Testis (tissue), 3 donors: Measurements from ENCODE around the gene RABGGTA. TPM values are rescaled to one million over a fixed set of nuclear protein-coding genes. Genes with fewer than 3 reads are reported as not detected.

Source experiments
- DNase-seq: peaks from one replicate; pipeline ENCODE4 v3.0.0-alpha.2; 2019
- H3K27ac ChIP-seq, 2 donors: fragments of 200-600 bp; sonication (generic); one replicate each; pipeline ENCODE4 v1.5.1; 2019
- H3K27me3 ChIP-seq: fragments of 200-600 bp; sonication (generic); one replicate; pipeline ENCODE4 v1.5.1; 2019
- H3K36me3 ChIP-seq: fragments of 200-600 bp; sonication (generic); one replicate; pipeline ENCODE4 v1.5.1; 2017; ENCODE audit warnings: low read depth; ENCODE audit errors: missing control alignments
- H3K4me1 ChIP-seq: fragments of 200-600 bp; sonication (generic); one replicate; pipeline ENCODE4 v1.5.1; 2019
- H3K4me3 ChIP-seq, 2 donors: fragments of 200-600 bp; sonication (generic); one replicate each; pipeline ENCODE4 v1.5.1; 2017 to 2019
- H3K9me3 ChIP-seq: fragments of 200-600 bp; sonication (generic); one replicate; pipeline ENCODE4 v1.5.1; 2017
- POLR2A ChIP-seq: fragments of 450-650 bp; IDR thresholded peaks from one replicate; pipeline ENCODE4 v1.6.1; 2017; ENCODE audit warnings: antibody characterized with exemption, mild to moderate bottlenecking, moderate library complexity
- WGBS, 2 donors: methylation state at CpG; one replicate each; pipeline ENCODE4 v1.1.5; 2018; 5-methylcytosine and 5-hydroxymethylcytosine counted together
- intact Hi-C: fragments of 100-400 bp; cut with DNase I; formaldehyde crosslinking; loops from one replicate; pipeline ENCODE4 v1.15.1; 2023; ENCODE audit warnings: low total_unique reads
- polyA plus RNA-seq: library from polyadenylated mRNA; stranded (reverse); fragments of 350-450 nt; fragmentation: Illumina TruSeq; extraction: RNeasy Lipid Tissue Mini Kit (QIAGEN cat#74804); gene quantifications from one replicate; pipeline ENCODE4 v1.2.3, GENCODE V29; 2014; ENCODE audit warnings: low read depth, low replicate concordance; ENCODE audit not compliant: insufficient read depth
- total RNA-seq, 2 donors: library from RNA; depleted of rRNA; stranded (reverse); fragments of >200 nt; gene quantifications; one replicate each; pipeline ENCODE4 v1.2.3, GENCODE V29; 2016
- TF ChIP-seq, protein P1 (sequence below), 3 experiments: fragments of 450-650 bp in 2 of 3; fragments of 200-600 bp in 1 of 3; sonication (generic) in 1 of 3; IDR thresholded peaks; one replicate each; pipeline ENCODE4 v1.5.1; 2016 to 2019; ENCODE audit warnings: antibody characterized with exemption in 3 of 3, mild to moderate bottlenecking in 2 of 3, moderate library complexity in 1 of 3

RABGGTA gene
- total and polyA plus RNA-seq, 3 donors from 2014 or later = 33.5 to 90.2 (median 70.9) TPM

DNA sequence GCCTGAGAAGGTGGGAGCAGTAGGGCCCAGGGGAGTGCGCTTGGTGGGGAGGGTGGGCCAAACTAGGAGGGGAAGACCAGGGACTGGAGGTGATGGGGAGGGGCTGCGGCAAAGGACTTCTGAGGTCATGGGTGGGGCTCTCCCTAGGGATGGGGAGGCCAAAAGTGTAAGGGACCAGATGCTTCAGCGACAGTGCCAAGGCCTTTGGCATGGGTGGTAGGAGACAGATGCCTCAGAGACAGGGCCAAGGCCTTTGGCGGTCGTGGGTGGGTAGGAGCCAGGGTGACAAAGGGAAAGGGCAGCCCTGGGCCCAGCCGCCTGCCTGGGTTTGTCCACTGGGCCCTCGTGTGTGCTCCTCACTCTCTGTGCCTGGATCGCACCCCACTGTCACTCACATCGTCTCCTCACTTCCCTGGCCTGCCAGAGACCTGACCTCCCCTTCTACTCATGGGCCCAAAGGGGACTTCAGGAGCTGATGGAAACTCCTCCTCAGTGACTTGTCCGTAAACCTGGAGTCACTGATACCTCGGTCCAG lies 13.2 kb upstream of the RABGGTA start:
- no peaks in the 10 kb centered on the region for H3K27me3 ChIP-seq
- H3K4me3 ChIP-seq = no peak overlapping the region
- 80 to 85% methylated on average over 9 to 11 of the region's 11 CpGs for WGBS, 2 donors
- intact Hi-C loops = no loop called here
- H3K36me3 ChIP-seq = no peaks in the 10 kb centered on the region
- DNase-seq = no peak
- no peaks in the 10 kb centered on the region for H3K4me1 ChIP-seq
- H3K27ac ChIP-seq = no peak overlapping the region
- H3K9me3 ChIP-seq = no peaks in the 10 kb centered on the region
- TF ChIP-seq, protein P1, sequence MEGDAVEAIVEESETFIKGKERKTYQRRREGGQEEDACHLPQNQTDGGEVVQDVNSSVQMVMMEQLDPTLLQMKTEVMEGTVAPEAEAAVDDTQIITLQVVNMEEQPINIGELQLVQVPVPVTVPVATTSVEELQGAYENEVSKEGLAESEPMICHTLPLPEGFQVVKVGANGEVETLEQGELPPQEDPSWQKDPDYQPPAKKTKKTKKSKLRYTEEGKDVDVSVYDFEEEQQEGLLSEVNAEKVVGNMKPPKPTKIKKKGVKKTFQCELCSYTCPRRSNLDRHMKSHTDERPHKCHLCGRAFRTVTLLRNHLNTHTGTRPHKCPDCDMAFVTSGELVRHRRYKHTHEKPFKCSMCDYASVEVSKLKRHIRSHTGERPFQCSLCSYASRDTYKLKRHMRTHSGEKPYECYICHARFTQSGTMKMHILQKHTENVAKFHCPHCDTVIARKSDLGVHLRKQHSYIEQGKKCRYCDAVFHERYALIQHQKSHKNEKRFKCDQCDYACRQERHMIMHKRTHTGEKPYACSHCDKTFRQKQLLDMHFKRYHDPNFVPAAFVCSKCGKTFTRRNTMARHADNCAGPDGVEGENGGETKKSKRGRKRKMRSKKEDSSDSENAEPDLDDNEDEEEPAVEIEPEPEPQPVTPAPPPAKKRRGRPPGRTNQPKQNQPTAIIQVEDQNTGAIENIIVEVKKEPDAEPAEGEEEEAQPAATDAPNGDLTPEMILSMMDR (IDR thresholded peaks at IDR 0.05) = no peak
- no peak for TF ChIP-seq POLR2A

DNA sequence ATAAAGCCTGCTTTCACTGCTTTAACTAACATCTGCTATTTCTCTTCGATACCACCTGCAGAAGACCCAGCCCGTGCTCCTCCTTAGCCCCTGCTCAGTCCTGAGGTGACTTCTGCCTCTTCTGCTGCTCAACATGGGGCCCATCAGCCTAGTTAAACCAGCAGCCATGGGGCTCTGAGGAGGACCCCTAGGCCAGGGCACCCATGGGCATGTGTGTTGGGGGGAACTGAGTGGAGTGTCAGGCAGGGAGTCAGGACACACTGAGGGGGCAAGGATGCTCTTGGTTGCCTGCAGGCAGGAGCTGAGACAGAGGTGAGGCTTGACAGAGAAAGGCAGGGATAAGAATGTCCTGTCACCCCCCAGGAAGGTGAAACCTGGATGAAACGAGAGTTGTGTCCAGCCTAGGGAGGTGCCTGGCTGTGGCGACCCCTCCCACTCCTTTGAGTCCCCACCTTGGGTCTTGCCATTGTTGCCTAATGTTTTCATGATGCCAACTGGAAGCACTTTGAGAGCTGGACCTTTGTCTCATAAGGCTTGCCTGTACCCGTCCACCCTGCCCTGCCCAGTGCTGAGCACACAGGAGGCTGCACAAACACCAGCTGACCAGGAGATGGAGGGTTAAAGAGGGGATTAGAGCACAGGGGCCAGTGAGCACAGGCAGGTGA lies 12.5 kb upstream of the RABGGTA start:
- Histone ChIP-seq H3K27ac (no peak overlapping the region), H3K36me3 (no peaks in the 10 kb centered on the region), H3K27me3 (no peaks in the 10 kb centered on the region), H3K4me3 (no peak overlapping the region), H3K9me3 (no peaks in the 10 kb centered on the region), H3K4me1 (no peaks in the 10 kb centered on the region)
- WGBS, 2 donors = 89 to 92% methylated on average over 5 of the region's 5 CpGs
- DNase-seq = no peak
- intact Hi-C loops = no loop called here
- no peak for TF ChIP-seq POLR2A
- TF ChIP-seq, protein P1 (IDR thresholded peaks at IDR 0.05) = no peak

DNA sequence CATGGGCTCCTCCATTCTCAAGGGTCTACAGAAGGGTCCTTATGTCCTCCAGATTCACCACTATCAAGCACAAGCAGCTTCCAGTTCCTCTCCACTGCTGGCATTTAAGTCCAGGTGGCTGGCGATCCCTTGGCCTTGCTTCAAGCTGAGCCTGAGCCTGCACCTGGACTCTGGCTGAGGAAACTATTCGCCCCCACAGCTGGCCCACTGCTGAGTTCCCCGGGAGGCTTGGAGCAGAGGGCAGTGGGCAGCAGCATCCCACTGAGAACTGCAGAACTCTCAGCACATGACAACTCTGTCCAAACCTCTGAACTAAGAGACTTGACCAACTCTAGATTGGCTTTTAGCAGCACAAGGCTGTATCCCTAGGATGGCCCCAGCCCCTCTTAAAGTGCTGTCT lies 11.3 kb upstream of the RABGGTA start:
- no peak for TF ChIP-seq POLR2A
- TF ChIP-seq, protein P1 (IDR thresholded peaks at IDR 0.05) = no peak
- Histone ChIP-seq H3K4me1 (no peaks in the 10 kb centered on the region), H3K27ac (no peak overlapping the region), H3K4me3 (no peak overlapping the region), H3K9me3 (no peaks in the 10 kb centered on the region), H3K36me3 (no peaks in the 10 kb centered on the region), H3K27me3 (no peaks in the 10 kb centered on the region)
- WGBS, 2 donors = 73 to 83% methylated on average over 2 to 3 of the region's 3 CpGs
- no peak for DNase-seq
- intact Hi-C loops = no loop called here

DNA sequence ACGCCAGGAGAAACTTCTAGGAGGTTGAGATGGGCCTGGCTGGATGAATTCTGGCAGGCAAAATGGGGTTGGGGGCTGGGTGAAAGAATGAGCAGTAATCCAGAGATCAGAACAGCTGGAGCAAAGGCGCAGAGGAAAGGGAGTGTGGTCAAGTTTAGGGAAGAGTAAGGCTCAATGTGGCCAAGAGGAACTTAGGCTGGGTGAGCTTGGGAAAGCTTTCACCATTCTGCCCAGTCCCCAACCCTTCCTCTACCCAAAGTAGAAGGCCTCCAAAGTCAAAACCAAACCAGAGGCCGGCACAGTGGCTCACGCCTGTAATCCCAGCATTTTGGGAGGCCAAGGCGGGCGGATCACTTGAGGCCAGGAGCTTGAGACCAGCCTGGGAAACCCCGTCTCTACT lies 10.2 kb upstream of the RABGGTA start:
- no peaks in the 10 kb centered on the region for H3K27me3 ChIP-seq
- no peak overlapping the region for H3K4me3 ChIP-seq
- no peaks in the 10 kb centered on the region for H3K36me3 ChIP-seq
- intact Hi-C loops = no loop called here
- 80 to 85% methylated on average over 7 of the region's 7 CpGs for WGBS, 2 donors
- no peak for TF ChIP-seq POLR2A
- TF ChIP-seq, protein P1 (IDR thresholded peaks at IDR 0.05) = no peak
- H3K4me1 ChIP-seq = no peaks in the 10 kb centered on the region
- no peak overlapping the region for H3K27ac ChIP-seq
- no peak for DNase-seq
- H3K9me3 ChIP-seq = no peaks in the 10 kb centered on the region
